Colonic mucosa (tissue), 4 donors: ENCODE measurements around the gene AK4. TPM values are rescaled to one million over a fixed set of nuclear protein-coding genes. Genes with fewer than 3 reads are reported as not detected.

Experiments used
- DNase-seq: peaks from one replicate; pipeline ENCODE4 v3.0.0-alpha.2; 2020
- H3K27ac ChIP-seq: fragments of 200-600 bp; one replicate; pipeline ENCODE4 v1.8.0; 2021
- H3K27me3 ChIP-seq: fragments of 200-600 bp; one replicate; pipeline ENCODE4 v1.8.0; 2021
- H3K36me3 ChIP-seq: fragments of 200-600 bp; one replicate; pipeline ENCODE4 v1.8.0; 2021
- H3K4me1 ChIP-seq: fragments of 200-600 bp; one replicate; pipeline ENCODE4 v1.8.0; 2021; ENCODE audit warnings: mild to moderate bottlenecking
- H3K4me3 ChIP-seq: fragments of 200-600 bp; one replicate; pipeline ENCODE4 v1.8.0; 2021
- H3K9ac ChIP-seq, 2 donors: one replicate each; pipeline ENCODE4 v1.7.0; 2013; ENCODE audit warnings: control low read depth in 2 of 2, low read depth in 2 of 2, low read length in 2 of 2
- H3K9me3 ChIP-seq: fragments of 200-600 bp; one replicate; pipeline ENCODE4 v1.8.0; 2021
- CTCF ChIP-seq: fragments of 200-600 bp; IDR thresholded peaks from one replicate; pipeline ENCODE4 v1.8.0; 2022; ENCODE audit warnings: antibody characterized with exemption, mild to moderate bottlenecking
- intact Hi-C: fragments of 100-400 bp; cut with DNase I; formaldehyde crosslinking; loops from one replicate; pipeline ENCODE4 v1.14.1; 2022
- total RNA-seq, 2 donors: library from RNA; stranded (reverse); fragmentation: NEBNext Ultra II Directional in 1 of 2; extraction: Animal tissue kit (Norgen Biotek cat#: 25700) in 1 of 2; gene quantifications; one replicate each; pipeline ENCODE4 v1.2.1, GENCODE V29; 2021
- donor health status: healthy.
- donor health status: DM: no; HTN: no; CAD: no.
- donor health status: DM: no; HTN: no; CAD: no.

AK4 gene
- total RNA-seq, 2 donors from 2014 or later: 60.3 to 112 TPM

GRCh38 chr1:65224681-65225091, 76.7 kb downstream of the AK4 start:
- intact Hi-C loops: no loop called here
- TF ChIP-seq CTCF: no peak
- no peaks in the 10 kb centered on the region for H3K27me3 ChIP-seq
- H3K9me3 ChIP-seq: no peaks in the 10 kb centered on the region
- no peak overlapping the region for H3K4me3 ChIP-seq
- no peaks in the 10 kb centered on the region for H3K36me3 ChIP-seq
- H3K9ac ChIP-seq: no peak overlapping the region
- H3K4me1 ChIP-seq: no peaks in the 10 kb centered on the region
- no peak for DNase-seq
- H3K27ac ChIP-seq: no peak overlapping the region

DNA sequence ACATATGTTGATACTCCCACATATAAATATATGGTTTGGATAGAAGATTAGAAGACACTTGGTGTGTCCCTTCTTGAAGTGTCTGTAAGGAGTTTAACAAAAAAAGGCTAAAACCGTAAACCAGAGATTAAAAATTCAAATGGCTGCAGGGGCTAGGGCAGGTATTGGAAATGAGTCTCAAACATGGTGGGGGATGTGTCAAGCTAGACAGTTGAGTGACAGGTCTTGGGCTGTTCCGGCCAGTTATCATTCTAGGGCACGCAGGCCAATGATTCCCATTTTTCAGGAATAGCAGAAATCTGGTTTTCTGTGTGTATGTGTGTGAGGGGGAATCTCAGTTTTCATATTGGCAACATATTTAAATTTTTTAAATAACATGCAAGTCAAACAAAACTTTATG, 77.2 kb downstream of the AK4 start:
- Histone ChIP-seq H3K9ac (no peak overlapping the region), H3K27me3 (no peaks in the 10 kb centered on the region), H3K4me3 (no peak overlapping the region), H3K36me3 (no peaks in the 10 kb centered on the region), H3K27ac (no peak overlapping the region), H3K9me3 (no peaks in the 10 kb centered on the region), H3K4me1 (no peaks in the 10 kb centered on the region)
- intact Hi-C loops: no loop called here
- TF ChIP-seq CTCF: no peak
- no peak for DNase-seq

DNA sequence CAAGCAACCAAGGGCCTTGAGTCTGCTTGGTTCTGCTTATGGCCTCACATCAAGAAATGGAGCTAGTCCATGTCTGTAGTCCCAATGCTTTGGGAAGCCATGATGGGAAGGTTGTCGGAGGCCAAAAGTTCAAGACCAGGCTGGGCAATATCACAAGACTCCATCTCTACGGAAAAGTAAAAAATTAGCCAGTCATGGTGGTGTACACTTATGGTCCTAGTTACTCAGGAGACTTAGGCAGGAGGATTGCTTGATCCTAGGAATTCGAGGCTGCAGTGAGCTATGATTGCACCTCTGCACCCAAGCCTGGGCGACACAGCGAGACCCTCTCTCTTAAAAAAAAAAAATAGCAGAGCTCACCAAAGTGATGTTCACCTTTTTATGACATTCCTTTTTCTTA, 81.2 kb downstream of the AK4 start:
- H3K9me3 ChIP-seq: no peaks in the 10 kb centered on the region
- no peak for TF ChIP-seq CTCF
- intact Hi-C loops: no loop called here
- H3K27me3 ChIP-seq: no peaks in the 10 kb centered on the region
- DNase-seq: no peak
- H3K27ac ChIP-seq: no peak overlapping the region
- H3K36me3 ChIP-seq: no peaks in the 10 kb centered on the region
- no peak overlapping the region for H3K9ac ChIP-seq
- no peaks in the 10 kb centered on the region for H3K4me1 ChIP-seq
- no peak overlapping the region for H3K4me3 ChIP-seq

- Histone ChIP-seq H3K9me3 (no peaks in the 10 kb centered on the region), H3K36me3 (no peaks in the 10 kb centered on the region), H3K27me3 (no peaks in the 10 kb centered on the region), H3K9ac (no peak overlapping the region), H3K27ac (no peak overlapping the region), H3K4me3 (no peak overlapping the region), H3K4me1 (no peaks in the 10 kb centered on the region)
- no peak for TF ChIP-seq CTCF
- intact Hi-C loops: loop anchor here (10.0 kb wide), 1 partner anchor 205 kb away; no protein-coding TSS in a partner anchor
- no peak for DNase-seq
Measured at GRCh38 chr1:65229754-65230339, 81.8 kb downstream of the AK4 start.

- intact Hi-C loops: loop anchor here (10.0 kb wide), 1 partner anchor 204 kb away; no protein-coding TSS in a partner anchor
- DNase-seq: no peak
Measured at GRCh38 chr1:65230731-65231481, 82.9 kb downstream of the AK4 start.

More at GRCh38 chr1:65230731-65231481, 82.9 kb downstream of the AK4 start:
- H3K36me3 ChIP-seq: no peaks in the 10 kb centered on the region
- TF ChIP-seq CTCF: no peak
- H3K4me3 ChIP-seq: no peak overlapping the region
- H3K27ac ChIP-seq: no peak overlapping the region
- no peak overlapping the region for H3K9ac ChIP-seq
- no peaks in the 10 kb centered on the region for H3K27me3 ChIP-seq
- no peaks in the 10 kb centered on the region for H3K4me1 ChIP-seq
- no peaks in the 10 kb centered on the region for H3K9me3 ChIP-seq
